ENCODE results near the gene RABIF.

- TF ChIP-seq POLR2A (IDR thresholded peaks at IDR 0.05) (no peak), CTCF (IDR thresholded peaks at IDR 0.05) (no peak)
Measured at GRCh38 chr1:202834771-202835547, 54.0 kb downstream of the RABIF start.

Measured in tibial nerve (tissue), 3 donors.